Suprapubic skin (tissue), 4 donors: ENCODE data around the gene CTNNA1. TPM values are rescaled to one million over a fixed set of nuclear protein-coding genes. Genes with fewer than 3 reads are reported as not detected.

Experiments used
- DNase-seq, 2 donors: peaks; one replicate each; pipeline ENCODE4 v3.0.0-alpha.2; 2019; ENCODE audit warnings: low spot score in 2 of 2
- H3K27ac ChIP-seq: fragments of 200-600 bp; sonication (generic); one replicate; pipeline ENCODE4 v1.5.1; 2019
- H3K27me3 ChIP-seq: fragments of 200-600 bp; sonication (generic); one replicate; pipeline ENCODE4 v1.5.1; 2019
- H3K36me3 ChIP-seq: fragments of 200-600 bp; sonication (generic); one replicate; pipeline ENCODE4 v1.5.1; 2019
- H3K4me1 ChIP-seq: fragments of 200-600 bp; sonication (generic); one replicate; pipeline ENCODE4 v1.5.1; 2019
- H3K4me3 ChIP-seq: fragments of 200-600 bp; sonication (generic); one replicate; pipeline ENCODE4 v1.5.1; 2019; ENCODE audit warnings: mild to moderate bottlenecking
- H3K9me3 ChIP-seq: fragments of 200-600 bp; sonication (generic); one replicate; pipeline ENCODE4 v1.5.1; 2019
- EP300 ChIP-seq: sonication (generic); formaldehyde crosslinking; IDR thresholded peaks from one replicate; pipeline ENCODE4 v1.6.1; 2017; ENCODE audit warnings: antibody characterized with exemption
- POLR2A ChIP-seq, 2 donors: fragments of 450-650 bp; IDR thresholded peaks; one replicate each; pipeline ENCODE4 v1.6.1; 2017; ENCODE audit warnings: antibody characterized with exemption in 2 of 2, mild to moderate bottlenecking in 2 of 2, moderate library complexity in 2 of 2
- POLR2AphosphoS5 ChIP-seq, 3 donors: sonication (generic); formaldehyde crosslinking; IDR thresholded peaks; one replicate each; pipeline ENCODE4 v1.6.1; 2017; ENCODE audit warnings: antibody characterized with exemption in 3 of 3
- WGBS: methylation state at CpG from one replicate; pipeline ENCODE4 v1.1.5; 2018; 5-methylcytosine and 5-hydroxymethylcytosine counted together
- total RNA-seq, 4 donors: library from RNA; depleted of rRNA; stranded (reverse); fragments of >200 nt; gene quantifications; one replicate each; pipeline ENCODE4 v1.1.0, GENCODE V29; 2016
- TF ChIP-seq, protein P1 (sequence below), 2 donors: fragments of 200-600 bp in 1 of 2; fragments of 450-650 bp in 1 of 2; sonication (generic) in 1 of 2; IDR thresholded peaks; one replicate each; pipeline ENCODE4 v1.5.1; 2016 to 2019; ENCODE audit warnings: antibody characterized with exemption in 2 of 2, mild to moderate bottlenecking in 1 of 2, moderate library complexity in 1 of 2

Gene CTNNA1
- total RNA-seq, 4 donors from 2014 or later: 260 to 332 (median 279) TPM

GRCh38 chr5:138867011-138867410, 113.8 kb downstream of the CTNNA1 start:
- Histone ChIP-seq H3K4me3 (no peak overlapping the region), H3K36me3 (peaks cover 22% of the 10 kb centered on the region), H3K27ac (no peak overlapping the region), H3K4me1 (peaks cover 23% of the 10 kb centered on the region), H3K9me3 (peaks cover 9% of the 10 kb centered on the region), H3K27me3 (no peaks in the 10 kb centered on the region)
- TF ChIP-seq EP300: no peak
- TF ChIP-seq, protein P1, sequence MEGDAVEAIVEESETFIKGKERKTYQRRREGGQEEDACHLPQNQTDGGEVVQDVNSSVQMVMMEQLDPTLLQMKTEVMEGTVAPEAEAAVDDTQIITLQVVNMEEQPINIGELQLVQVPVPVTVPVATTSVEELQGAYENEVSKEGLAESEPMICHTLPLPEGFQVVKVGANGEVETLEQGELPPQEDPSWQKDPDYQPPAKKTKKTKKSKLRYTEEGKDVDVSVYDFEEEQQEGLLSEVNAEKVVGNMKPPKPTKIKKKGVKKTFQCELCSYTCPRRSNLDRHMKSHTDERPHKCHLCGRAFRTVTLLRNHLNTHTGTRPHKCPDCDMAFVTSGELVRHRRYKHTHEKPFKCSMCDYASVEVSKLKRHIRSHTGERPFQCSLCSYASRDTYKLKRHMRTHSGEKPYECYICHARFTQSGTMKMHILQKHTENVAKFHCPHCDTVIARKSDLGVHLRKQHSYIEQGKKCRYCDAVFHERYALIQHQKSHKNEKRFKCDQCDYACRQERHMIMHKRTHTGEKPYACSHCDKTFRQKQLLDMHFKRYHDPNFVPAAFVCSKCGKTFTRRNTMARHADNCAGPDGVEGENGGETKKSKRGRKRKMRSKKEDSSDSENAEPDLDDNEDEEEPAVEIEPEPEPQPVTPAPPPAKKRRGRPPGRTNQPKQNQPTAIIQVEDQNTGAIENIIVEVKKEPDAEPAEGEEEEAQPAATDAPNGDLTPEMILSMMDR (IDR thresholded peaks at IDR 0.05): no peak
- no peak for TF ChIP-seq POLR2A (IDR thresholded peaks at IDR 0.05)
- TF ChIP-seq POLR2AphosphoS5 (IDR thresholded peaks at IDR 0.05): no peak
- 88% methylated on average over 1 of the region's 1 CpG for WGBS
- DNase-seq: no peak

- Histone ChIP-seq H3K27me3 (no peaks in the 10 kb centered on the region), H3K9me3 (no peaks in the 10 kb centered on the region), H3K4me3 (no peak overlapping the region), H3K36me3 (peaks cover 6% of the 10 kb centered on the region), H3K27ac (no peak overlapping the region), H3K4me1 (peaks cover 33% of the 10 kb centered on the region)
- TF ChIP-seq POLR2AphosphoS5 (IDR thresholded peaks at IDR 0.05) (no peak), POLR2A (IDR thresholded peaks at IDR 0.05) (no peak), EP300 (no peak)
- TF ChIP-seq, protein P1 (IDR thresholded peaks at IDR 0.05): no peak
- DNase-seq: no peak
- 89% methylated on average over 1 of the region's 1 CpG for WGBS
These were observed 115.8 kb downstream of the CTNNA1 start for GRCh38 chr5:138869038-138869437.

GRCh38 chr5:138869763-138870500, 116.7 kb downstream of the CTNNA1 start:
- WGBS: 68% methylated on average over 5 of the region's 5 CpGs
- TF ChIP-seq POLR2A (IDR thresholded peaks at IDR 0.05) (no peak), POLR2AphosphoS5 (IDR thresholded peaks at IDR 0.05) (no peak), EP300 (no peak)
- TF ChIP-seq, protein P1 (IDR thresholded peaks at IDR 0.05): no peak
- Histone ChIP-seq H3K9me3 (no peaks in the 10 kb centered on the region), H3K27me3 (no peaks in the 10 kb centered on the region), H3K4me1 (peaks cover 39% of the 10 kb centered on the region), H3K27ac (no peak overlapping the region), H3K4me3 (no peak overlapping the region), H3K36me3 (peaks cover under 1% of the 10 kb centered on the region)
- no peak for DNase-seq

DNA sequence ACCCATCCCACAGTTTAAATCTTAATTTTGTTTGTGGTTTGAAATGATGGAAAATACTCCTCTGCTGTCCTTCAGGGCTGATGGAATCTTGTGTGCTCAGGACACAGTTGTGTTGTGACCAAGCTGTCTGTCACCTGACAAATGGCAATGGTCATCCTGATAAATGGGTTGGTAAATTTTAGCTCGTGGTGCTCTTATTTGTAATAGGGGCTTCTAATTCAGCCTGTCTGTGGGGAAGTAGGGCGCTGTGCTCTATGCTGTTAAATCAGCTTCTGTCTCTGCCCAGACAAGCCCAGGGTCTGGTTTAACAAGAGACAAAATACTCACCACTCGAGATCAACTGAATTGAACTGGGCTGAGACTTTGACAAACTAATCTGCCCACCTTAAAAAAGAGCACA, 117.4 kb downstream of the CTNNA1 start:
- H3K36me3 ChIP-seq: no peaks in the 10 kb centered on the region
- H3K27me3 ChIP-seq: no peaks in the 10 kb centered on the region
- peaks cover 45% of the 10 kb centered on the region for H3K4me1 ChIP-seq
- no peak overlapping the region for H3K27ac ChIP-seq
- WGBS: 67% methylated on average over 3 of the region's 3 CpGs
- no peak overlapping the region for H3K4me3 ChIP-seq
- TF ChIP-seq POLR2AphosphoS5 (IDR thresholded peaks at IDR 0.05) (no peak), EP300 (no peak), POLR2A (IDR thresholded peaks at IDR 0.05) (no peak)
- TF ChIP-seq, protein P1 (IDR thresholded peaks at IDR 0.05): no peak
- DNase-seq: no peak
- no peaks in the 10 kb centered on the region for H3K9me3 ChIP-seq

- H3K4me3 ChIP-seq: no peak overlapping the region
- no peak overlapping the region for H3K27ac ChIP-seq
- TF ChIP-seq, protein P1 (IDR thresholded peaks at IDR 0.05): no peak
- TF ChIP-seq EP300 (no peak), POLR2A (IDR thresholded peaks at IDR 0.05) (no peak), POLR2AphosphoS5 (IDR thresholded peaks at IDR 0.05) (no peak)
- H3K4me1 ChIP-seq: peaks cover 50% of the 10 kb centered on the region
- WGBS: 74% methylated on average over 6 of the region's 6 CpGs
- H3K27me3 ChIP-seq: no peaks in the 10 kb centered on the region
- no peak for DNase-seq
- H3K36me3 ChIP-seq: no peaks in the 10 kb centered on the region
- no peaks in the 10 kb centered on the region for H3K9me3 ChIP-seq
These were observed 119.7 kb downstream of the CTNNA1 start for GRCh38 chr5:138872841-138873465.
